Tibial nerve (tissue), 4 donors: Measurements from ENCODE around the gene LIN52.

Experiments used
- CTCF ChIP-seq, 5 experiments: fragments of 200-600 bp in 3 of 5; fragments of 450-650 bp in 2 of 5; sonication (generic) in 3 of 5; IDR thresholded peaks; one replicate each; pipeline ENCODE4 v1.5.1; 2016 to 2019; ENCODE audit warnings: antibody characterized with exemption in 5 of 5, mild to moderate bottlenecking in 3 of 5, moderate library complexity in 2 of 5
- EP300 ChIP-seq, 2 donors: sonication (generic); formaldehyde crosslinking; IDR thresholded peaks; one replicate each; pipeline ENCODE4 v1.6.1; 2017; ENCODE audit warnings: antibody characterized with exemption in 2 of 2, mild to moderate bottlenecking in 1 of 2
- POLR2A ChIP-seq, 2 donors: fragments of 450-650 bp; IDR thresholded peaks; one replicate each; pipeline ENCODE4 v1.6.1; 2017; ENCODE audit warnings: antibody characterized with exemption in 2 of 2, mild to moderate bottlenecking in 2 of 2, moderate library complexity in 2 of 2

- TF ChIP-seq CTCF (IDR thresholded peaks at IDR 0.05) (no peak), POLR2A (IDR thresholded peaks at IDR 0.05) (no peak), EP300 (IDR thresholded peaks at IDR 0.05) (no peak)
Measured at GRCh38 chr14:74134484-74134883, 49.7 kb downstream of the LIN52 start.
